Effector CD4-positive, alpha-beta T cell (primary cell): ENCODE results near the gene USP17L17. TPM values are rescaled to one million over a fixed set of nuclear protein-coding genes. Genes with fewer than 3 reads are reported as not detected.
"Not testable (repeated sequence)": the region's sequence is repeated elsewhere in the genome, so short reads cannot be mapped to it uniquely, and the experiment has no call there.

Source experiments
- DNase-seq: peaks from one replicate; pipeline ENCODE4 v3.0.0-alpha.2; 2020
- total RNA-seq: gene quantifications from one replicate; lab custom pipeline; 2026; lab: John Stamatoyannopoulos, UW

Gene USP17L17
- not detected for total RNA-seq

- DNase-seq = not testable (repeated sequence)
Observed at GRCh38 chr4:9243579-9243978, at the start of gene USP17L17. Gene USP17L17, plus strand, starts transcription at chr4:9243879. Its CDS starts 0 bp downstream, at chr4:9243879.

- not testable (repeated sequence) for DNase-seq
Observed at GRCh38 chr4:9210357-9210756, 33.3 kb upstream of the USP17L17 start, which contains the start of gene USP17L10. Gene USP17L10, plus strand, starts transcription at chr4:9210657. Its CDS starts 0 bp downstream, at chr4:9210657.

- DNase-seq = not testable (repeated sequence)
Observed at GRCh38 chr4:9214701-9215100, 29.0 kb upstream of the USP17L17 start.

GRCh38 chr4:9215105-9215504 lies 28.6 kb upstream of the USP17L17 start, which contains the start of gene USP17L11:
Gene USP17L11, plus strand, starts transcription at chr4:9215405. Its CDS starts 0 bp downstream, at chr4:9215405.
- not testable (repeated sequence) for DNase-seq

- not testable (repeated sequence) for DNase-seq
Observed at GRCh38 chr4:9219852-9220251, 23.8 kb upstream of the USP17L17 start, which contains the start of gene USP17L12. Gene USP17L12, plus strand, starts transcription at chr4:9220152. Its CDS starts 0 bp downstream, at chr4:9220152.

- DNase-seq = not testable (repeated sequence)
Observed at GRCh38 chr4:9224596-9224995, 19.1 kb upstream of the USP17L17 start, which contains the start of gene USP17L13. Gene USP17L13, plus strand, starts transcription at chr4:9224896. Its CDS starts 0 bp downstream, at chr4:9224896.

- not testable (repeated sequence) for DNase-seq
Observed at GRCh38 chr4:9230249-9230648, 13.4 kb upstream of the USP17L17 start.

GRCh38 chr4:9234085-9234484 lies 9.6 kb upstream of the USP17L17 start, which contains the start of gene USP17L15:
Gene USP17L15, plus strand, starts transcription at chr4:9234385. Its CDS starts 0 bp downstream, at chr4:9234385.
- DNase-seq = not testable (repeated sequence)

GRCh38 chr4:9238461-9238860 lies 5.2 kb upstream of the USP17L17 start:
- not testable (repeated sequence) for DNase-seq

- not testable (repeated sequence) for DNase-seq
Observed at GRCh38 chr4:9247953-9248680, 4.4 kb downstream of the USP17L17 start, which contains the start of gene USP17L18. Gene USP17L18, plus strand, starts transcription at chr4:9248630. Its CDS starts 0 bp downstream, at chr4:9248630.

- DNase-seq = not testable (repeated sequence)
Observed at GRCh38 chr4:9253078-9253477, 9.4 kb downstream of the USP17L17 start, which contains the start of gene USP17L19. Gene USP17L19, plus strand, starts transcription at chr4:9253378. Its CDS starts 0 bp downstream, at chr4:9253378.

GRCh38 chr4:9257824-9258223 lies 14.1 kb downstream of the USP17L17 start, which contains the start of gene USP17L20:
Gene USP17L20, plus strand, starts transcription at chr4:9258124. Its CDS starts 0 bp downstream, at chr4:9258124.
- DNase-seq = not testable (repeated sequence)

GRCh38 chr4:9262572-9262971 lies 18.9 kb downstream of the USP17L17 start, which contains the start of gene USP17L21:
Gene USP17L21, plus strand, starts transcription at chr4:9262872. Its CDS starts 0 bp downstream, at chr4:9262872.
- DNase-seq = not testable (repeated sequence)

- not testable (repeated sequence) for DNase-seq
Observed at GRCh38 chr4:9267319-9267718, 23.6 kb downstream of the USP17L17 start, which contains the start of gene USP17L22. Gene USP17L22, plus strand, starts transcription at chr4:9267619. Its CDS starts 0 bp downstream, at chr4:9267619.

GRCh38 chr4:9271719-9272118 lies 28.0 kb downstream of the USP17L17 start:
- peak; percentile 5 for DNase-seq
